Body of pancreas (tissue), 4 donors: ENCODE measurements around the gene SH3GL1.

ENCODE experiments used
- CTCF ChIP-seq, 7 experiments: fragments of 450-650 bp in 4 of 7; fragments of 200-600 bp in 3 of 7; sonication (generic) in 3 of 7; IDR thresholded peaks; one replicate each; pipeline ENCODE4 v1.5.1; 2016 to 2019; ENCODE audit warnings: antibody characterized with exemption in 7 of 7
- POLR2A ChIP-seq, 3 donors: fragments of 450-650 bp; IDR thresholded peaks; one replicate each; pipeline ENCODE4 v1.6.1; 2016; ENCODE audit warnings: antibody characterized with exemption in 3 of 3, mild to moderate bottlenecking in 2 of 3

GRCh38 chr19:4368128-4368820, 32.1 kb downstream of the SH3GL1 start:
- TF ChIP-seq CTCF (IDR thresholded peaks at IDR 0.05): no peak
- TF ChIP-seq POLR2A (IDR thresholded peaks at IDR 0.05): no peak
